ENCODE data around the gene TP63. TPM values are rescaled to one million over a fixed set of nuclear protein-coding genes. Genes with fewer than 3 reads are reported as not detected.
A peak's percentile ranks its signal among the peaks of the same experiment; 100 is the strongest.

The TP63 gene
- polyA plus RNA-seq, 2 of the 4 experiments (the other 2 are of a cell fraction) = 1.5 to 5.4 TPM

GRCh38 chr3:189897406-189897805 is 266.2 kb downstream of the TP63 start (continued):
- TF ChIP-seq E2F6 (IDR thresholded peaks at IDR 0.05; ENCODE audit: borderline replicate concordance, low read depth) = no peak
- peak; percentile 68 for TF ChIP-seq MAX (IDR thresholded peaks at IDR 0.05)
- no peak for TF ChIP-seq CBX2 (IDR thresholded peaks at IDR 0.05; ENCODE audit: borderline replicate concordance, low read depth)
- TF ChIP-seq HES2 (IDR thresholded peaks at IDR 0.05) = no peak
- TF ChIP-seq HDAC2 (IDR thresholded peaks at IDR 0.05) = no peak
- no peak for TF ChIP-seq HMGXB4 (CRISPR knock-in tag; IDR thresholded peaks at IDR 0.05; ENCODE audit: borderline replicate concordance)
- TF ChIP-seq ZNF302 (CRISPR knock-in tag; IDR thresholded peaks at IDR 0.05) = no peak
- no peak for TF ChIP-seq FOSL2 (IDR thresholded peaks at IDR 0.05)
- peak; percentile 63 for TF ChIP-seq FOSL2 (CRISPR knock-in tag; IDR thresholded peaks at IDR 0.05)
- 0 out of 2 replicates have a peak, but pooled peaks have one; percentile 15 for TF ChIP-seq HOXB5 (CRISPR knock-in tag; IDR thresholded peaks at IDR 0.05)
- peak in 1 of 2 experiments; percentile 11; a peak in 1 of 4 replicates for TF ChIP-seq CEBPB (IDR thresholded peaks at IDR 0.05)
- no peak for TF ChIP-seq NR3C1 (IDR thresholded peaks at IDR 0.05)
- TF ChIP-seq JUNB (IDR thresholded peaks at IDR 0.05) = 0 out of 2 replicates have a peak, but pooled peaks have one; percentile 52
- TF ChIP-seq PBX3 (IDR thresholded peaks at IDR 0.05) = no peak
- no peak for TF ChIP-seq CHD4 (IDR thresholded peaks at IDR 0.05; ENCODE audit: borderline replicate concordance)
- TF ChIP-seq FOXS1 (CRISPR knock-in tag; IDR thresholded peaks at IDR 0.05) = no peak
- peak; percentile 59 to 78; a peak in 4 of 5 replicates for TF ChIP-seq EP300 (IDR thresholded peaks at IDR 0.05)
- TF ChIP-seq CHD2 (IDR thresholded peaks at IDR 0.05; ENCODE audit: low read length, partially characterized antibody) = no peak
- TF ChIP-seq CTCF (IDR thresholded peaks at IDR 0.05) = no peak
- no peak for TF ChIP-seq KDM5A (IDR thresholded peaks at IDR 0.05)
- no peak for TF ChIP-seq PHF8 (IDR thresholded peaks at IDR 0.05; ENCODE audit: borderline replicate concordance, low read depth)
- TF ChIP-seq RFX5 (IDR thresholded peaks at IDR 0.05) = no peak
- TF ChIP-seq TP53 (CRISPR knock-in tag; IDR thresholded peaks at IDR 0.05) = no peak
- TF ChIP-seq RAD21 (conservative IDR thresholded peaks at IDR 0.05 in 1 of 2, IDR thresholded peaks at IDR 0.05 in 1 of 2) = peak; percentile 18 to 31; a peak in 3 of 5 replicates
- TF ChIP-seq RNF2 (IDR thresholded peaks at IDR 0.05; ENCODE audit: borderline replicate concordance, low read depth) = no peak
- TF ChIP-seq ZSCAN20 (CRISPR knock-in tag; IDR thresholded peaks at IDR 0.05) = no peak
- no peak for TF ChIP-seq BHLHE40 (IDR thresholded peaks at IDR 0.05; ENCODE audit: low read depth, low read length)
- TF ChIP-seq JUN (IDR thresholded peaks at IDR 0.05) = no peak
- TF ChIP-seq ELK1 (IDR thresholded peaks at IDR 0.05; ENCODE audit: low read depth, low read length) = no peak
- TF ChIP-seq ATOH8 (CRISPR knock-in tag; IDR thresholded peaks at IDR 0.05; ENCODE audit: low read depth) = no peak
- no peak for TF ChIP-seq SREBF2 (IDR thresholded peaks at IDR 0.05)
- no peak for TF ChIP-seq NFE2L2 (conservative IDR thresholded peaks at IDR 0.05; ENCODE audit: low read length)
- TF ChIP-seq BCL3 (IDR thresholded peaks at IDR 0.05) = no peak
- no peak for TF ChIP-seq RCOR1 (IDR thresholded peaks at IDR 0.05; ENCODE audit: low read depth, low read length)

Data from A549 (cell line).